GM12891 (cell line): ENCODE measurements around the gene FOXN3.

Experiments used
- PAX5 ChIP-seq: IDR thresholded peaks from 2 replicates; pipeline ENCODE4 v1.6.1; 2011; ENCODE audit warnings: low read length, moderate library complexity, mild to moderate bottlenecking; ENCODE audit not compliant: insufficient read depth, severe bottlenecking
- POLR2A ChIP-seq: IDR thresholded peaks from 2 replicates; pipeline ENCODE4 v1.6.1; 2011; ENCODE audit warnings: low read depth, low read length, control low read depth
- POLR2AphosphoS5 ChIP-seq: IDR thresholded peaks from 2 replicates; pipeline ENCODE4 v1.6.1; 2011; ENCODE audit warnings: low read depth, low read length, control low read depth
- POU2F2 ChIP-seq: IDR thresholded peaks from 2 replicates; pipeline ENCODE4 v1.6.1; 2011; ENCODE audit warnings: low read depth, mild to moderate bottlenecking, control low read depth, low read length, moderate library complexity
- SPI1 ChIP-seq: IDR thresholded peaks from 2 replicates; pipeline ENCODE4 v1.6.1; 2011; ENCODE audit warnings: low read depth, low read length, control low read depth
- TAF1 ChIP-seq: IDR thresholded peaks from 2 replicates; pipeline ENCODE4 v1.6.1; 2011; ENCODE audit warnings: low read depth, low read length, control low read depth

- no peak for TF ChIP-seq POLR2A
- no peak for TF ChIP-seq POLR2AphosphoS5
- TF ChIP-seq TAF1 = no peak
- no peak for TF ChIP-seq POU2F2
- no peak for TF ChIP-seq PAX5
- no peak for TF ChIP-seq SPI1
These were observed 204.4 kb downstream of the FOXN3 start for GRCh38 chr14:89212386-89213235.
